Activated naive CD4-positive, alpha-beta T cell treated with Interleukin-2 at 50 U/mL for 16 hours (primary cell): ENCODE results near the gene AGER.

Experiments used
- DNase-seq: peaks from one replicate; pipeline ENCODE4 v3.0.0-alpha.2; 2020

The AGER gene

GRCh38 chr6:32167761-32168262, 16.2 kb downstream of the AGER start:
- no peak for DNase-seq

GRCh38 chr6:32167154-32167760, 16.8 kb downstream of the AGER start:
- DNase-seq, result no peak

- no peak for DNase-seq
Measured at GRCh38 chr6:32166411-32167061, 17.5 kb downstream of the AGER start.

GRCh38 chr6:32164295-32164694, 19.8 kb downstream of the AGER start, which contains the start of gene EGFL8:
TSS of gene EGFL8 (plus strand) at chr6:32164595. CDS start at chr6:32166166, 1,571 bp downstream.
- DNase-seq, result no peak

GRCh38 chr6:32163559-32164258, 20.3 kb downstream of the AGER start:
- no peak for DNase-seq

GRCh38 chr6:32158052-32158451, 26.0 kb downstream of the AGER start:
- no peak for DNase-seq

GRCh38 chr6:32156891-32157290, 27.2 kb downstream of the AGER start:
- no peak for DNase-seq

- DNase-seq, result peak; percentile 64
Measured at GRCh38 chr6:32154514-32155161, 29.4 kb downstream of the AGER start.

GRCh38 chr6:32153564-32154513, 30.2 kb downstream of the AGER start, which contains the start of gene PPT2:
TSS of gene PPT2 (plus strand) at chr6:32154141. CDS start at chr6:32154595, 454 bp downstream.
- DNase-seq, result peak; percentile 67

GRCh38 chr6:32152769-32153563, 31.1 kb downstream of the AGER start:
- DNase-seq, result no peak

- no peak for DNase-seq
Measured at GRCh38 chr6:32151863-32152768, 31.9 kb downstream of the AGER start, which contains the start of gene PRRT1. TSS of gene PRRT1 (minus strand) at chr6:32151939. CDS start at chr6:32151827, 112 bp downstream.

- DNase-seq, result no peak
Measured at GRCh38 chr6:32151181-32151862, 32.7 kb downstream of the AGER start.

- no peak for DNase-seq
Measured at GRCh38 chr6:32149932-32150870, 33.9 kb downstream of the AGER start.

- no peak for DNase-seq
Measured at GRCh38 chr6:32149092-32149755, 34.8 kb downstream of the AGER start.

- peak; percentile 69 for DNase-seq
Measured at GRCh38 chr6:32148289-32149091, 35.6 kb downstream of the AGER start.

- no peak for DNase-seq
Measured at GRCh38 chr6:32147401-32148132, 36.5 kb downstream of the AGER start.
